GM19238 (cell line): ENCODE data around the gene HSD3B7.
A peak's percentile ranks its signal among the peaks of the same experiment; 100 is the strongest.

ENCODE experiments used
- DNase-seq: peaks from one replicate; pipeline ENCODE4 v3.0.0; 2011; ENCODE audit warnings: low spot score; ENCODE audit not compliant: insufficient read length

HSD3B7 gene

DNA sequence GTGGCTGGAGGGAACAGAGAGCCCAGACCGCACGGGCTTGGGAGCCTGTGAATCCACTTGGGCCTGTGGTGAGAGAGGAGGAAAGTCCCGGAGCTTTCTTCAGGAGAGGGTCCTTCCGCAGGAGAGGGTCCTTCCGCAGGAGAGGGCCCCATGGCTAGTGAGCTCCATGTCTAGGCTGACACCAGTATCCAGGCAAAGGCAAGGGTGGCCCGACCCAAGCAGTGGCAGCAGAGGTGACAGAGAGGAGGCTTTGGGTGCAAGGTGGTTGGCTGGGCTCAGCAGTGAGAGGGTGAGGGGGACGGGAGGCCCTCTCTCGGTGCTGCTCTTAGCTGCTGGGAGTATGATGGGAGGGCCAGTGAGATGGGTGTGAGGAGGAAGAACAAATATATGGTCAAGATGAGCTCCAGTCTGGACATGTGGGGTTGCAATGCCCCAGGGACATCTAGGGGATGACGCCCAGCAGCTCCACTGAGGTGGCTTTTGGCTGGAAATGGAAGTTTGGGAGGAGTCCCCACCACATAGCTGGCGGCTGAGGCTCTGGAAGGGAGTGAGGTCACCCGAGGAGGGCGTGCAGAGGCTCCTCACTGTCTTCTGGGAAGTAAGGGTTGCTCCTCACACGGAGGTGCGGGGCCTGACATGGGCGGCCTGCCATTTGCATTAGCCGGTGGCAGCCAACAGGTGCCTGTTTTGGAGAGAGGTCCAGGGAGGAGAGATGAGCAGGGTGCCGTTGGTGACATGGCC lies 2.3 kb upstream of the HSD3B7 start:
- no peak for DNase-seq

DNA sequence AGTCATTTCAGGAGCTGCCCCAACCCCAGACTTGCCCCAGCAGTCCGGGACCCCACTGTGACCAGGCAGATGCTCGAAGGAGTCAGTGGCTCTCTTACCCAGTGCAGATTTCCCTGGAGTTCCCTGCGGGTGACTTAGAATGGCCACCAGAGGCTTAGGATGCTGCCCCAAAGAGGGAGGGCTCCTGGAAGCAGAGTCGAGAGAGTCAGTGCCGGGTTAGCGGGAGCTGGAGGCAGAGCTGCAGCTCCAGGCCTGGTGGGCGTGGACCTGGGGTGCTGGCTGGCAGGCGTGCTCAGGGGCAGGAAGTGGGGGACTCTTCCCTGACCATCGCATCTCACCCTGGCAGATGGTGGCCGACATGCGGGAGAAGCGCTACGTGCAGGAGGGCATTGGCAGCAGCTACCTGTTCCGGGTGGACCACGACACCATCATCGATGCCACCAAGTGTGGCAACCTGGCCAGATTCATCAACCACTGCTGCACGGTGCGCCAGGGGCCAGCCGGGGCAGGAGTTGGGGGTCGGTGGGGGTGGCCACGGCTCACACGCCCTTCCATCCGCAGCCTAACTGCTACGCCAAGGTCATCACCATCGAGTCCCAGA lies 1.6 kb upstream of the HSD3B7 start:
- DNase-seq: no peak

DNA sequence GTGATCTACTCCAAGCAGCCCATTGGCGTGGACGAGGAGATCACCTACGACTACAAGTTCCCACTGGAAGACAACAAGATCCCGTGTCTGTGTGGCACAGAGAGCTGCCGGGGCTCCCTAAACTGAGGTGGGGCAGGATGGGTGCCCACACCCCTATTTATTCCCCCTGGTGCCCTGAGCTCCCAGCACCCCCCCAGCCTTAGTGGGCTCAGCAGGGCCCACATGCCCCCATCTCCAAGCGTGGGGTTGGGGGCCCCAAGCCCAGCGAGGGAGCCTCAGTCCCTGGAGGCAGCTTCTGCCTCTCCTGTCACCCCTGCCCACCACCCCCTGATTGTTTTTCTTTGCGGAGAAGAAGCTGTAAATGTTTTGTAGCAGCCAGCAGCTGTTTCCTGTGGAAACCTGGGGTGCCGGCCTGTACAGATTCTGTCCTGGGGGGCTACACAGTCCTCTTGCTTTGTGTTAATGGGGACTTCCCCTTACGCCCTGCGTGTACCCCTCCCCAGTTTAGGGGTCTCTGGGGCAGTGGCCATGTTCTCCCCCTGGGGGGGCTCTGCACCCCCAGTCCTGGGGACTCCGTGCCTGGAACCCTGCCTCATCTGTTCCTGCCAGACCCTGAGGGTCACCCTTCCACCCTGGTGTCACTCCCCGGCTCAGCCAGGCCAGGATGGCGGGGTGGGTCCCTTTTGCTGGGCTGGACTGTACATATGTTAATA lies 953 bp upstream of the HSD3B7 start:
- no peak for DNase-seq

DNA sequence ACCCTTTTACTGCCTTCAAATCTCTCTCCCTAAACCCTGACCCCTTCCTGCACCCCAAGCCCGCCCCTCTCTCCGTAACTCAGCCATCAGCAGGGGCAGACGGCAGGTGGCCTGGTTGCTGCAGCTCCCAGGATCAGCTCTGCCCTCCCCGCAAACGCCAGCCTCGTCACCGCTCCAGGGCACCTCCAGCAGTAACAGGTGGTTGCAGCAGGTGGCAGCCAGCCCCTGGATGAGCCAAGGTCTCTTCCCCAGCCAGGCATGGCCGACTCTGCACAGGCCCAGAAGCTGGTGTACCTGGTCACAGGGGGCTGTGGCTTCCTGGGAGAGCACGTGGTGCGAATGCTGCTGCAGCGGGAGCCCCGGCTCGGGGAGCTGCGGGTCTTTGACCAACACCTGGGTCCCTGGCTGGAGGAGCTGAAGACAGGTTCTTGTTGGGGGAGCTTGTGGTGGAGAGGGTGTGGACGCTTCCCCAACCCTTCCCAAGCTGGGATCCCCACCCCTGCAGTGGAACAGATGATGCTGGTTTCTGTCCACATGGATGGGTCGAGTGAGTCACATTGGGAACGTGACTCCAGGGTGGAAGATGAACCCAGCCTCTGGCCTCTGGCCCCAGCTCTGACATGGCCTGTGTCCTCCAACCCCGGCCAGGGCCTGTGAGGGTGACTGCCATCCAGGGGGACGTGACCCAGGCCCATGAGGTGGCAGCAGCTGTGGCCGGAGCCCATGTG lies 558 bp downstream of the HSD3B7 start:
- DNase-seq: no peak

DNA sequence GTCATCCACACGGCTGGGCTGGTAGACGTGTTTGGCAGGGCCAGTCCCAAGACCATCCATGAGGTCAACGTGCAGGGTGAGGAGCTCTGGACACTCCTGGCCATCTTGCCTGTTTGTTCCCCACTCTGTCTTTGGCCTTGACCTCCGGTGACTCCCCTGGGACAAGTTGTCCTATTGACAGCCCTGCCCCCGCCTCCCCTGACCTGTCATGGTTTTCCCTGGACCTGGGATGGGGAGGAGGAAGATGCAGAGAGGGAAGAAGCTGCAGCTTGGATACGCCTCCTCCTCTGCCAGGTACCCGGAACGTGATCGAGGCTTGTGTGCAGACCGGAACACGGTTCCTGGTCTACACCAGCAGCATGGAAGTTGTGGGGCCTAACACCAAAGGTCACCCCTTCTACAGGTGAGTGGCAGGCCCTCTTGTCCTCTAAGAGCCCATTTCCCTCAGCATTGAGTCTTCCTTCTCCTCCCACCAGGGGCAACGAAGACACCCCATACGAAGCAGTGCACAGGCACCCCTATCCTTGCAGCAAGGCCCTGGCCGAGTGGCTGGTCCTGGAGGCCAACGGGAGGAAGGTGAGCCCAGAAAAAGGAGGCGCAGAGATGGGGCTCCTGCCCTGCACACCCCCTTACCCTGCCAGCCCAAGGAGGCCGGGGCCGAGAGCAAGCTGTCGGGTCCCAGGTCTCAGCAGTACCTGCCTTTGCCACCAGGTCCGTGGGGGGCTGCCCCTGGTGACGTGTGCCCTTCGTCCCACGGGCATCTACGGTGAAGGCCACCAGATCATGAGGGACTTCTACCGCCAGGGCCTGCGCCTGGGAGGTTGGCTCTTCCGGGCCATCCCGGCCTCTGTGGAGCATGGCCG lies 1.4 kb downstream of the HSD3B7 start:
- DNase-seq: no peak

DNA sequence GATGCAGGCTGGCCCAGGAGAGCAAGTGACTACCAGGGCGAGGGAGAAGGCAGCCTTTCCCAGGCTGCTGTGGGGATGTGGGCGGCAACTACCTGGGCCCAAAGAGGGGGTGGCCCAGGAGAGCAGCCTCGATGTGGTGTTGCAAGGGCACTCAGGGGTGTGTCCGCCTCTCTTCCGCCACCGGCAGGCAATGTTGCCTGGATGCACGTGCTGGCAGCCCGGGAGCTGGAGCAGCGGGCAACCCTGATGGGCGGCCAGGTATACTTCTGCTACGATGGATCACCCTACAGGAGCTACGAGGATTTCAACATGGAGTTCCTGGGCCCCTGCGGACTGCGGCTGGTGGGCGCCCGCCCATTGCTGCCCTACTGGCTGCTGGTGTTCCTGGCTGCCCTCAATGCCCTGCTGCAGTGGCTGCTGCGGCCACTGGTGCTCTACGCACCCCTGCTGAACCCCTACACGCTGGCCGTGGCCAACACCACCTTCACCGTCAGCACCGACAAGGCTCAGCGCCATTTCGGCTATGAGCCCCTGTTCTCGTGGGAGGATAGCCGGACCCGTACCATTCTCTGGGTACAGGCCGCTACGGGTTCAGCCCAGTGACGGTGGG lies 2.7 kb downstream of the HSD3B7 start:
- no peak for DNase-seq

DNA sequence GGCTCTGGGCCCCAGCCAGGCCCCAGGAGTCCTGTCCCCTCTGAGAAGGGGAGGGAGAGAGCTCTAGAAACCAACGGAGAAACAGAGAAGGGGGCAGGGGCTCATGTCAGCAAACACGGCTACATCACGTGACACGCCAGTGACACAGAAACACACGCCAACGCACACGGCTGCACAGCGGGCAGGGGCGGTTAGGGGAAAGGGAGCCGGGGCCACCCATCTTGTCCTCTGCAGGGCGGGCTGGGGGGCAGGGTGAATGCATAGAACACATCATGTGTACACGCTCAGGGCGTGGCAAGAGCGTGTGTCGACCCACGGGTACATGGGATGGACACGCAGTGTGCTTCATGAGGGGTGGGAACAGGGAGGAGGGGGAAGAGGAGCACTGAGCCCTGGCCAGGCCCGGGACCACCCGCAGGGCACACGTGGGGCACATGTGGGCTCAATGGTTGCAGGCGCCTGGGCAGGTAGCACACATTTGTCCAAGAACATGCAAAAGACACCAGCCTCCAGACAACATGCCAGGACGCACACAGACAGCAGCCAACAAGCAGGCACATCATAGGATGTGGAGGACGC lies 4.6 kb downstream of the HSD3B7 start:
- no peak for DNase-seq

DNA sequence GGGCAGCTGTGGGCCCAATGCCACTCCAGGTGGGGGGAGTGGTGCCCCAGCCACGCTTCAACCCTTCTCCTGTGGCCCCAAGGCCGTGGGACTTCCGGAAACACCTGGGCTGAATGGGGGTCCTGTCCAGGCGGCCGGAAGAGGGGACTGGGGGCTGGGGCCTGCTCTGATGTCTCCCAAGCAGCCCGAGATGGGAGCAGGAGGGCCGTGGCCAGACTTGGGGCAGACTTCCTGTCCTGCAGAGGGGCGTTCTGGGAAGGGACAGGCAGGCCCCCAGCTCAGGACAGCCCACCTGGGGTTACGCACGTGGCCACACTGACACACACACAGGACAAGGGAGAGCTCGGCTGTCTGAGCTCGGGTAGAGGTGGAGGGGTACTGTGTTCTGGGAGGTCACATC lies 5.1 kb downstream of the HSD3B7 start:
- DNase-seq: no peak

DNA sequence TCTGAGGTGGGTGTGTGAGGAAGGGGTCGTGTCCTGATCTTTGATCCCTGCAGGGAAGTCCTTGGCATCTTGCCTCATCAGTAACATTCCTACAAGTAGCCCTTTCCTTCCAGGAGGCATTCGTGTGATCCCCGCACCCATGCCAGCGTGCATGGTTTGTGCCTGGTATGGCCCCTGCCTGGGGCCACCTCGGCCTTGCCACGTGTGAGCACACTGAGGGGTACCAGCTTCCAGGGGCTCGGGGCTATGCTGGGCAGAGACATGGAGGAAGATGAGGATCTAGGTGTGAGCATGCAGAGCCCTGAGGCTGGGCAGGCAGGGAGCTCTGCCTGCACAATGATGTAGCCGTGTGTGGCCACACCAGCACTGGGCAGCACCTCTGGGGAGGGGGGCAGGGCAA lies 6.0 kb downstream of the HSD3B7 start:
- DNase-seq: no peak

DNA sequence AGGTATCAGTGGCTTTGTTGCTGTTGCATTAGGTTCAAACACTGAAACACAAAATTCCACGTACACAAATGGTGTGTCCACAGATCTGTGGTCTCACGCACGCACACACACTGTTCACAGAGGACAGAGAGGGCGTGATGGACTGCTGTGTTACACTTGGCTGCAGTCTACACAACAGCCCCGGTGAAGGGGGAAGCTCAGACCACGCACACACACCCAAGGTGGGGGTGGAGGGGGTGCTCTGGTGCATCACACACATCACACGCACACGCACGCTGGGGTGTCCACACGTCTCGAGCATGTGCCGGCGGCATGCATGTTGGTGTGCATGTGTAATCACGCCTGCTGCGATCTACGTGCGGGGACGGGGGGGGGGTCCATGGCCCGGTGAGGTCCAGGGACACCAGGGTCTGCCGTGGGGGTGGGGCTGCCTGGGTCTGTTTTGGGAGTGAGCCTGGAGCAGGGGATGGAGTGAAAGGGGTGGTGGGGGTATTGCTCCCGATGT lies 7.3 kb downstream of the HSD3B7 start:
- DNase-seq: no peak

DNA sequence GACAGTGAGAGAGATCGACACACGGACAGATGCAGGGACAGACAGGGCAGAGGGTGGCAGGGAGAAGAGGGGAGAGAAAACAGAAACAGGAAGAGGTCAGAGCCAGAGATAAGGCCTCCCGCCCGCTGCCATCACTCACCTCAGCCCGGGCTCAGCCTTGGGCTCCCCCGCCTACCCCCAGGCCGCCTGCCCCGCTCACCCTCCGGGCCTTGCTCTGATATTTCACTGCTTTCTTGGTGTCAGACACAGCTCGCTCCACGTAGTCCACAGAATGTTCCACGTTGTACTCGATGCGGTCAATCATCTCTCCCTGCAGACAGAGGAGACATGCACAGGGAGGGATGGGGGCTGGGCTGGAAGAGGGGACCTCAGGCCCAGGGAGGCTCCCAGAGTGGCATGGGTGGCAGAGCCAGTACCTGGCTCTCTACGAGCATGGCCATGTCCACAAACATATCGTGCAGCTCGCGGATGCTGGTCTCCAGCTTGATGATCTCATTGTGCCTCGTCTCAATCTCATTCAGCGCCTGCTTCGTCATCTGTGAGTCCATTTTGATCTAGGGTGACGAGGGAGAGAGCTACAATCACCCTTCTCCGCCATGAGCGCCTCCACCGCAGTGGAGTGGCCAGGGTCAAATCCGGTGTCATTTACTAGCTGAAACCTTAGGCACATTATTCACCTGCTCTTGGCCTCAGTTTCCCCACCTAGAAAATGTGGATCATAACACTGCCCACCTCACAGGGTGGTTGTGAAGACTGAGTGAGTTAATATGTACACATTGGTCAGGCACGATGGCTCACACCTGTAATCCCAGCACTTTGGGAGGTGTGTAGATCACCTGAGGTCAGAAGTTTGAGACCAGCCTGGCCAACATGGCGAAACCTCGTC lies 8.2 kb downstream of the HSD3B7 start:
- no peak for DNase-seq

DNA sequence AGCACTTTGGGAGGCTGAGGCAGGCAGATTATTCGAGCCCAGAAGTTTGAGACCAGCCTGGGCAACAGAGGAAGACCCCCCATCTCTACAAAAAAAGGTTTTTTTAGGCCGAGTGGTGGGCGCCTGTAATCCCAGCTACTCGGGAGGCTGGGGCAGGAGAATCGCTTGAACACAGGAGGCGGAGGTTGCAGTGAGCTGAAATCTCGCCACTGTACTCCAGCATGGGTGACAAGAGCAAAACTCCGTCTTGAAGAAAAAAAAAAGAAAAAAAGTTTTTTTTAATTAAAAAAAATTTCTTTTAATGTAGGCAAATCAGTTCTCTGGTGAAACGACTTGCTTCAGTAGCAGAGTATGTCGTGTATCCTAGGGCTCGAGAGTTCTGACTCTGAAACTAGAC lies 10.9 kb downstream of the HSD3B7 start:
- DNase-seq: no peak

DNA sequence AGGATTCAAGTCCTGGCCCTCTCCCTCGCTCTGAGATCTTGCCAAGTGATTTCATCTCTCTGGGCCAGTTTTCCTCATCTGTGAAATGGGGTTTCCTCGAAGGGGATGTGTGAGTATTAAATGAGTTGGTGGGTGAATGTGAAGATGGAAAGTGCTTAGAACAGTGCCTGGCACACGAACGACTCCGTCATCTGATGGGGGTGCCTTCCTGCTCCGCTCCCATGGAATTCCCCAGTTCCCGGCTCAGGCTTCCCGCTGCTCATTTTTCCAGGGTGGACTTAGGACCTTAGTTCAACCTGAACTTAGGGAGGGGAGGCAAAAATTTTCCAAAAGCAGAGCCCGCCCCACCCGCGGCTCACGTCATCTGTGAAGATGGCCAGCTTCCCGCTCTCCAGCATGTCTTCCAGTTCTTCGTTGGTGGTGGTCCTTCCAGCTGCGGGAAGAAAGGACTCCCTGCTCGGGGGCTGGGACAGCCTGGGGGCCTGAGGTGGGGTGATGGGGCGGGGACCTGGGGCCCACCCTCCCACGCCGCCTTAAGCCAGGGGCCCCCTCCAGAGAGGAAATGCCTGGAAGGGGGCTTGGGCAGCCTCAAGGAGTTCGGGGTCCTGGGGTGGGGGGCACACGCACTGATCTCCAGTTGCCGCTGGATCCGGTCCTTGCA lies 11.4 kb downstream of the HSD3B7 start:
- no peak for DNase-seq

DNA sequence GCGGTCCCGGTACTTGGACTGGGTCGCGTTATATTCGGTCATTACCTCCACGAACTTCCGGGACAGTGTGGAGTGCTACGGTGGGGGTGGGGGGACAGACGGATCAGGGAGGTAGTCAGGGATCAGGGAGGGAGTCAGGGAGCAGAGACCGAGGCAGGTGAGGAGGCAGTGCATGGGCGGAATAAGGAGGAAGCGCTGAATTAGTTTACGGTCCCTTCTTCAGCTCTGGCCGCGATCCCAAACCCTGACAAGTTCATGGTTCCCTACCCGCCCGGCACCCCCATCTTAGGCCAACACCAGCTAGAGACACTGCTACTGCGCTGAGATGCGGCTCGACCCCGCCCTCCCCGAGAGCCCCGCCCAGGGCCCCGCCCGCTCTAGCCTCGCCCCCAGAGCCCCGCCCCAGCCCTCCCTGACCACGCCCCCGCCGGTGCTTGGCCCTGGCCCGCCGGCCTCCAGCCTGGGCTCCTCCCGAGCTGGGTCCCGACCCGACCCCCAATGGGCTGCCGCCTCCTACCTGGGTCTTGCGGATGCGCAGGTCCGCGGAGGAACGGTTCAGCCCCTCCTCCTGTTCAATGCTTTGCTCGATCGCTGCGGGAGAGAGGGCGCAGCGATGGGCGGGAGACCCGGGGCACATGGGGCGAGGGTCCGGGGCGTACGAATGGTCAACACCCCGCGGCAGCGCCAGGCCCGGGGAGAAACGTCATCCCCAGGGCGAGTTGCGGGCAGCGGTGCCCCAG lies 12.1 kb downstream of the HSD3B7 start:
- peak; percentile 98 for DNase-seq

DNA sequence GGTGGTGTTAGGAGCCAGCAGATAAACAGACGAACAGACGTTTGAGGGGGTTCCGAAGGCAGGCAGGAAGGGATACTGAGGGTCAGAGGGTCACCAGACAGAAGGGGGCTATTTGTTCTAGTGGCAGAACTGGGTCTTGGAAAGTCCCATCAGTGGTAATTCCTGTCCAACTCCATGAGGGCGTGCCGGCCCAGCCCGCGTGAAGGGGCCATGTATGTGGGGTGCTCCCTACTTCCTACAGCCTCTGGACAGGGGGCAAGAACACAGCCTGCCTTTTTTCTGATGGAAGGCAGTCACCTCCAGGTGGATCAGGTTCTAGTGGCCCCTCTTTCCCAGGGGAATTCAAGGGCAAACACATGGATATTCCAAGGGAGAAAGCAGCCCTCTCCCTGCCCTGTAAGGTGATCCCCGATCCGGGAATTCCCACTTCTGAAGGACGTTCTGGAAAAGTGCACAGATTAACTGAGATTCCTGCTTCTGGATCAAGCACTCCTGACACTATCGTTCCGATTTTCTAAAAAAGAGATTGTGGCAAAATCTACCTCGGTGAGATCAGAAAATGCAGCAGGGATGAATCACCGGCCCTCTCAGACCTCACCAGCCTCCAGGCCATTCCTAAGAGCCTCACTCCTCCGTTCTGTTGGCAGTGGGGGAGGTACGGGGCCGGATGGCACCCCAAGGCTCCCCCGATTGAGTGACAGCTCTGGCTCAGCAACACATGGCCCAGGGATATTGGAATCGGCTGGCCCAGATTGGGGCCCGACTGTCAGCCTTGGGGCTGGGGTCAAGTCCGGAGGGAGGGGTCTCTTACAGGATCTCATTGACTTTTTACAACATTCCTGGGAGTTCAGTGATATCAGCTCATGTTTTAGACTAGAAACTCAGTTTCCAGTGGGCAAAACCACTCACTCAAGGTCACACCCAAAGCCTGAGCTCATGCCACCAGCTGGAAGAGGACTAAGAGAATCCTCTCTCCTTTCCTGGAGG lies 13.0 kb downstream of the HSD3B7 start:
- no peak for DNase-seq

DNA sequence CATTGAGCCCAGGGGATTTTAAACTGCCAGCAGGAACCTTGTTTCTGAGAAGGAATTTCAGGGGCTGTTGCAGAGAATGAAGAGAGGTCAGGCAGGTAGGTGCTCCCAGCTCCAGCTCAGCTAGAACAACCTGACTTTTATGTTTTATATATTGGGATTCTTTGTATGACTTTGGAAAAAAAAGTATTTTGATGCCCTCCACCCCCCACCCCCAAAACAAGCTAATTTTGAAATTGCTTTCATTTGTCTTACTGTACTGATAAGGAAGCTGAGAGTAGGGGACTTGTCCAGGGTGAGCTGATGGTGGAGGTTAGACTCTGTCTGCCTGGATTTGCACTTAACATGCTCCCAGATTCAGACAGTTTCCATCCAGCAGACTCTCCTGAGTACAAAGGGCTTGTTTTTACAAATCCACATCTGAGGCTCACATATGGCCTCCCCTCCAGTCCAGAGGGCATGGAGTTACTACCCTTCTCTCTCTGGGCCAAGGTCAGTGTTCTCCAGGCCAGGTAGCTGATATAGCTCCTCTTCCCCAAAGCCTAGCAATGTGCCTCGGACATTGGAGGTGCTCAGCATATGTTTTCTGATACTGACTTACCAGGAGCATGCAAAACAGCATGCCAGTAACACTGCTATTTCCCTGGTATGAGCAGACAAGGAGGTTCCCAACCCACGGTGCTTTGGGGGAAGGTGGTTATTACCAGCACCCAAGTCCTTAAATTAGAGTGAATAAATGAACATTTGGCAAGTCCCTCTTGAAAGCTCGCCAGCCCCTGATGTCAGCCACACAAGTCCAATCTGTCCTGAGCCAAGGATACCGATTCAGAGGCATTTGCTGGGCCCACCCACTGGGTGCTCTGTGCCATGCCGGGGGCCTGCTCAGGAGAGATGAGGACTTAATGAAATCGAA lies 14.1 kb downstream of the HSD3B7 start:
- no peak for DNase-seq
